Coronary artery (tissue), 2 donors: ENCODE measurements around the gene SENP1.

Source experiments
- DNase-seq: peaks from one replicate; pipeline ENCODE4 v3.0.0-alpha.2; 2017; ENCODE audit warnings: low spot score
- H3K27ac ChIP-seq, 2 donors: fragments of 200-600 bp; sonication (generic); one replicate each; pipeline ENCODE4 v1.5.1; 2016 to 2019
- H3K4me3 ChIP-seq: fragments of 200-600 bp; sonication (generic); 2 replicates; pipeline ENCODE4 v1.5.1; 2016; ENCODE audit warnings: mild to moderate bottlenecking, moderate library complexity
- TF ChIP-seq, protein P1 (sequence below): fragments of 200-600 bp; sonication (generic); IDR thresholded peaks from one replicate; pipeline ENCODE4 v1.5.1; 2019; ENCODE audit warnings: antibody characterized with exemption

SENP1 gene

DNA sequence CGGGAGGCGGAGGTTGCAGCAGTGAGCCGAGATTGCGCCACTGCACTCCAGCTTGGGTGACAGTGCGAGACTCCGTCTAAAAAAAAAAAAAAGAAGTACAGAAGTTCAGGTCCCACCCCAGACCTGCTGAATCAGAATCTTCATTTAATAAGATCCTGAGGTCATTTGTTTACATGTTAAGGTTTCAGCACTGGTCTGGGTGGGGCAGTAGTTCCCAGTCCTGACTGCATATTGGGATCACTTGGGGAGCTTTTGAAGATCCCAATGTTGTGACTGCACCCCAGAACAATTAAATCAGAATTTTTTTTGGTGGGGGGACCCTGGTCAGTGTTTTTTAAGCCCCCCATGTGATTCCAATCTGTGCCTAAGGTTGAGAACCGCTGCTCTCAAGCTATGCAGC lies 89.9 kb downstream of the SENP1 start:
- Histone ChIP-seq H3K4me3 (no peak overlapping the region), H3K27ac (no peak overlapping the region)
- DNase-seq, result no peak
- TF ChIP-seq, protein P1, sequence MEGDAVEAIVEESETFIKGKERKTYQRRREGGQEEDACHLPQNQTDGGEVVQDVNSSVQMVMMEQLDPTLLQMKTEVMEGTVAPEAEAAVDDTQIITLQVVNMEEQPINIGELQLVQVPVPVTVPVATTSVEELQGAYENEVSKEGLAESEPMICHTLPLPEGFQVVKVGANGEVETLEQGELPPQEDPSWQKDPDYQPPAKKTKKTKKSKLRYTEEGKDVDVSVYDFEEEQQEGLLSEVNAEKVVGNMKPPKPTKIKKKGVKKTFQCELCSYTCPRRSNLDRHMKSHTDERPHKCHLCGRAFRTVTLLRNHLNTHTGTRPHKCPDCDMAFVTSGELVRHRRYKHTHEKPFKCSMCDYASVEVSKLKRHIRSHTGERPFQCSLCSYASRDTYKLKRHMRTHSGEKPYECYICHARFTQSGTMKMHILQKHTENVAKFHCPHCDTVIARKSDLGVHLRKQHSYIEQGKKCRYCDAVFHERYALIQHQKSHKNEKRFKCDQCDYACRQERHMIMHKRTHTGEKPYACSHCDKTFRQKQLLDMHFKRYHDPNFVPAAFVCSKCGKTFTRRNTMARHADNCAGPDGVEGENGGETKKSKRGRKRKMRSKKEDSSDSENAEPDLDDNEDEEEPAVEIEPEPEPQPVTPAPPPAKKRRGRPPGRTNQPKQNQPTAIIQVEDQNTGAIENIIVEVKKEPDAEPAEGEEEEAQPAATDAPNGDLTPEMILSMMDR, result no peak

DNA sequence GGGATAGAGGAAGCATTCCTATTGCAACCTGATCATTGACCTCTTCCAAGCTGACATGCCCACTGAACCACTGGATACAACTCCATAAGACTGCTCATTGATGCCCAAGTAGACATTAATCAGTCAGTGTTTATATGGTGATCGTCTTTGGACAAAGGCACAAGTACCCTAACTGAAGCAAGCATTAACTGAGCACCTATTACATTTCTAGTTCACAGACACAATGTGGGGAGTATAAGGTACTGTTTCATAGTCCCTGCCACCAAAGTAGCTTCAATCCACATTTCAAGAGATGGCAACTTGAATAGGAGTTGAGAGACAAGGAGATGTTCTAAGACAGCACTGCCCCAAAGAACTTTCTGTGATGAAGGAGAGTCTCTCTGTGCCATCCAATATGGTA lies 90.8 kb downstream of the SENP1 start:
- Histone ChIP-seq H3K4me3 (no peak overlapping the region), H3K27ac (no peak overlapping the region)
- no peak for DNase-seq
- TF ChIP-seq, protein P1, result no peak

DNA sequence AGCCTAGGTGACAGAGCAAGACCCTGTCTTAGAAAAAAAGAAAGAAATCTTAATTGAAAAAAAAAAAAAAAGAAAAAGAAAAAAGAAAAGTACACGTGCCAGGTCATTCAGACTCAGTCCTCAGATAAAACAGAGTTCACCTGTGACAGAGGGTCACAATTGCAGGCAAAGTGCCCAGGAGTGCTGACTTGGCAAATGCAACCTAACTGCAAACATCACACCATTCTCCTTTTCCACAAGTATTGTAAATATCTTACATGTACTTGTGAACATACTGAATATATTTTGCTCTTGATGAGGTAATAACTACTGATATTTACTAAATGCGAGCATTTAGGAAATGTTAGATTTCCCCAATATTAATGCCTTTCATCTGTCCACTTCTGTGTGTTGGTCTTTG lies 92.6 kb downstream of the SENP1 start:
- no peak overlapping the region for H3K27ac ChIP-seq
- TF ChIP-seq, protein P1, result no peak
- H3K4me3 ChIP-seq, result no peak overlapping the region
- DNase-seq, result no peak

DNA sequence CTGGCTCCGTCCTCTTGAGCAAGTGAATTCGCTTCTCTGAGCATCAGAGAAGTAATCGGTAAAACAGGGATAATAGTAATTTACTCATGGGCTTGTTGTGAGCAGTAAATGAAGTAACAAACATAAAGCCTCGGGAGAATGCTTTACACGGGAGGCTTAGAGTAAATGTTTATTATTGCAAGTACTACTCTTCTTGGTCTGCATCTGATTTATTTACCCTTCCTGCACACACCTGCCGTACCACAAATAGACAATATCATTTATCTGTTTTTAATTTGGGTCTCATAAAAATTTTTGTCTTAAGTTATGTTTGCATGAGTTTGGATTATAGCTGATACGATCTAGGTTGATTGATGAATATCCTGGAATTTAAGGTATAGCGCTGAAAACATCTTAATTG lies 93.8 kb downstream of the SENP1 start:
- no peak overlapping the region for H3K27ac ChIP-seq
- DNase-seq, result no peak
- TF ChIP-seq, protein P1, result no peak
- H3K4me3 ChIP-seq, result no peak overlapping the region

DNA sequence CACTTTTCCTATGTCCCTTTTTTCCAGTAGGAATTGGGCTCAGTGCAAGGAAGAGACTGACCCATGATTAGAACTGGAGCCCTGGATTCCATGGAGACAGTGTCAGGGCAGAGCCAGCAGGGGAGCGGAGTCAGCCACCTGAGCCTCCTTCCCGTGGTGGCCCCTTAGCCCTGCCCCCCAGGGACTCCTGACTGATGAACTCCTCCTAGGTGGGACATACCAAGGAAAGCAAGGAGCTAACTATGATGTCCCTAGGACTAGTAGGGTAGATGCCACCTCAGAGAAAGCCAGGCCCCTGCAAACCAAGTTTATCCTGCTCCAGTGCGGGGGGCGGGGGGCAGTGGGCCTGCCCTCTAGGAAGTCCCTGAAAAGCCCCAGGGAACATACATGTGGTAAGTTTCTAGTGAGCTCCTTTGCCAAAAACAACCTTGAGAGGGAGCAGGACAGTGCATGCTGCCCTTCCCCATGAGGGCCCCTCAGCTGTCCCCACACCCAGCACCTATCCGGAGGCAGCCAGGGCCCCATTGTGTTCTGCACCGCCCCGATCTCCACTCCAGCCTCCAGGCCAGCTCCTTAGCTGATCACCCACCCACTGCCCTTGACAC lies 95.4 kb downstream of the SENP1 start:
- TF ChIP-seq, protein P1, result no peak
- DNase-seq, result no peak
- H3K4me3 ChIP-seq, result no peak overlapping the region
- H3K27ac ChIP-seq, result no peak overlapping the region

DNA sequence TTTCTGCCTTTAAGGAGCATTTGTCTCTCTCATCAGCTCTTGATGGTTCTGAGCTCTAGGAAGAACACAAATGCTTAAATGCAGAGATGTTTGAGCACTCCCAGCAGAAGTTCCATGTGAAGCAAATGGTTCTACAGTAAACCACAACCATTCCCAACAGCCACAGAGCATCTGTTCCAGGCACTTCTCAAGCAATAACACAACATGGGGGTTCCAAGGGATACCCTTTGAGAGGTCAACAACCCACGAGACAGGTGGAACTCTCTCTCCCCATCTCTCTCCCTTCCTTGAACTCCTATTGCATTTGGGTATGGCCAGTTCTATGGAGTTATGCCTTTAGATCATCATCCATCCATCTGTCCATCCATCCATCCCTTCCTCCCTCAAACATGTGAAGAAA lies 96.4 kb downstream of the SENP1 start:
- TF ChIP-seq, protein P1, result no peak
- DNase-seq, result no peak
- no peak overlapping the region for H3K27ac ChIP-seq
- no peak overlapping the region for H3K4me3 ChIP-seq

DNA sequence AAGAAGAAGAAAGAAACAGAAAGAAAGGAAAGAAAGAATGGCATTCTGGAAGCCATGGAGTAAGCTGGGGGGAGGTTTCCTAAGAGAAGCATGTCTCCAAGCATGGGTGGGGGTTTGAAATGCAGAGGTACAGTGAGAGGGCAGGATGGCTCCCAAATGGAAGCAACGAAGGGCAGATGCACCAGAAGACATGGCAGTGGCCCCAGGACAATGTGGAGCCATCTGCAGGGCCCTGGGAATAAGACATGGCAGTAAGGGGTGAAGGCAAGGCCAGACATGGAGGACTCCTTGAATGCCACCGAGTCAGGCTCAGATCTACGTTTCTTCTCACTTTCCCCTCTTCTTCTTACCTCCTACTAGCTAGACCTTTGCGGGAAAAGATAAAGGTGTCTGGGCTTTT lies 96.9 kb downstream of the SENP1 start:
- TF ChIP-seq, protein P1, result no peak
- no peak overlapping the region for H3K27ac ChIP-seq
- DNase-seq, result no peak
- no peak overlapping the region for H3K4me3 ChIP-seq
